Thyroid gland (tissue), 4 donors: ENCODE data around the gene PXT1. TPM values are rescaled to one million over a fixed set of nuclear protein-coding genes. Genes with fewer than 3 reads are reported as not detected.
"Not testable (repeated sequence)": the region's sequence is repeated elsewhere in the genome, so short reads cannot be mapped to it uniquely, and the experiment has no call there.

ENCODE experiments used
- DNase-seq, 2 donors: peaks; one replicate each; pipeline ENCODE4 v3.0.0-alpha.2; 2019
- H3K27ac ChIP-seq, 3 donors: fragments of 200-600 bp; sonication (generic); 1 replicate in 2 of 3; 2 replicates in 1 of 3; pipeline ENCODE4 v1.5.1; 2016 to 2019; ENCODE audit warnings: mild to moderate bottlenecking in 1 of 3, moderate library complexity in 1 of 3
- H3K27me3 ChIP-seq: fragments of 200-600 bp; sonication (generic); one replicate; pipeline ENCODE4 v1.5.1; 2019
- H3K36me3 ChIP-seq, 2 donors: fragments of 200-600 bp; sonication (generic); one replicate each; pipeline ENCODE4 v1.5.1; 2016 to 2019
- H3K4me1 ChIP-seq, 2 donors: fragments of 200-600 bp; sonication (generic); one replicate each; pipeline ENCODE4 v1.5.1; 2017 to 2019
- H3K4me3 ChIP-seq, 3 donors: fragments of 200-600 bp; sonication (generic); replicated peaks in 1 of 3; 1 replicate in 2 of 3; 2 replicates in 1 of 3; pipeline ENCODE4 v1.5.1; 2016; ENCODE audit warnings: mild to moderate bottlenecking in 1 of 3
- H3K9me3 ChIP-seq: fragments of 200-600 bp; sonication (generic); one replicate; pipeline ENCODE4 v1.5.1; 2017
- POLR2A ChIP-seq, 2 donors: fragments of 450-650 bp; IDR thresholded peaks; one replicate each; pipeline ENCODE4 v1.6.1; 2017; ENCODE audit warnings: antibody characterized with exemption in 2 of 2, mild to moderate bottlenecking in 2 of 2, moderate library complexity in 1 of 2
- WGBS, 2 donors: methylation state at CpG; one replicate each; pipeline ENCODE4 v1.1.5; 2017; 5-methylcytosine and 5-hydroxymethylcytosine counted together
- intact Hi-C: fragments of 100-400 bp; cut with DNase I; formaldehyde crosslinking; loops from one replicate; pipeline ENCODE4 v1.15.1; 2023
- total RNA-seq, 4 donors: library from RNA; depleted of rRNA; stranded (reverse); fragments of >200 nt; gene quantifications; one replicate each; pipeline ENCODE4 v1.2.3, GENCODE V29; 2016
- TF ChIP-seq, protein P1 (sequence below), 6 experiments: fragments of 200-600 bp in 3 of 6; fragments of 450-650 bp in 3 of 6; sonication (generic) in 3 of 6; IDR thresholded peaks; one replicate each; pipeline ENCODE4 v1.5.1; 2016 to 2019; ENCODE audit warnings: antibody characterized with exemption in 6 of 6, mild to moderate bottlenecking in 2 of 6, inconsistent platforms in 1 of 6, moderate library complexity in 1 of 6

PXT1 gene
- total RNA-seq, 4 donors from 2014 or later: not detected

DNA sequence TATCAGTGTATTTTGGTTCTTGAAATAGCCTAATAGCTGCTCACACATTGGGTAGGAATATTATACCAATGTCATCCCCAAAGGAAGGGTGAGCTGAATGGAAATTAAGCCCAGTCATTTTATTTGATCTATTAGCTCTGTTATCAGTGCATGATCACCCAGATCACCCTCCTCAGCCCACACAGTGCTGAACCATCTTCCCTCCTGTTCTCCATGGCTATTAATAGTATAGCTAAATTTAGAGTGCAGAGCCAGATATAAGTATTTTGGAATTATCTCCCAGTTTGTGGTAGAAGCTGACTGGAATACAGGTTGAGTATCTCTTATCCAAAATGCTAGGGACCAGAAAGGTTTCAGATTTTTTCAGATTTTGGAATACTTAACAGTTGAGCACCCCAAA lies 45.6 kb upstream of the PXT1 start:
- Histone ChIP-seq H3K27me3 (no peaks in the 10 kb centered on the region), H3K9me3 (no peaks in the 10 kb centered on the region), H3K4me1 (peaks cover 13 to 14% of the 10 kb centered on the region in 2 donors), H3K27ac (no peak overlapping the region), H3K36me3 (peaks cover 18 to 24% of the 10 kb centered on the region in 2 donors), H3K4me3 (no peak overlapping the region)
- intact Hi-C loops: no loop called here
- TF ChIP-seq POLR2A (IDR thresholded peaks at IDR 0.05): no peak
- TF ChIP-seq, protein P1, sequence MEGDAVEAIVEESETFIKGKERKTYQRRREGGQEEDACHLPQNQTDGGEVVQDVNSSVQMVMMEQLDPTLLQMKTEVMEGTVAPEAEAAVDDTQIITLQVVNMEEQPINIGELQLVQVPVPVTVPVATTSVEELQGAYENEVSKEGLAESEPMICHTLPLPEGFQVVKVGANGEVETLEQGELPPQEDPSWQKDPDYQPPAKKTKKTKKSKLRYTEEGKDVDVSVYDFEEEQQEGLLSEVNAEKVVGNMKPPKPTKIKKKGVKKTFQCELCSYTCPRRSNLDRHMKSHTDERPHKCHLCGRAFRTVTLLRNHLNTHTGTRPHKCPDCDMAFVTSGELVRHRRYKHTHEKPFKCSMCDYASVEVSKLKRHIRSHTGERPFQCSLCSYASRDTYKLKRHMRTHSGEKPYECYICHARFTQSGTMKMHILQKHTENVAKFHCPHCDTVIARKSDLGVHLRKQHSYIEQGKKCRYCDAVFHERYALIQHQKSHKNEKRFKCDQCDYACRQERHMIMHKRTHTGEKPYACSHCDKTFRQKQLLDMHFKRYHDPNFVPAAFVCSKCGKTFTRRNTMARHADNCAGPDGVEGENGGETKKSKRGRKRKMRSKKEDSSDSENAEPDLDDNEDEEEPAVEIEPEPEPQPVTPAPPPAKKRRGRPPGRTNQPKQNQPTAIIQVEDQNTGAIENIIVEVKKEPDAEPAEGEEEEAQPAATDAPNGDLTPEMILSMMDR (IDR thresholded peaks at IDR 0.05): no peak
- DNase-seq: no peak

DNA sequence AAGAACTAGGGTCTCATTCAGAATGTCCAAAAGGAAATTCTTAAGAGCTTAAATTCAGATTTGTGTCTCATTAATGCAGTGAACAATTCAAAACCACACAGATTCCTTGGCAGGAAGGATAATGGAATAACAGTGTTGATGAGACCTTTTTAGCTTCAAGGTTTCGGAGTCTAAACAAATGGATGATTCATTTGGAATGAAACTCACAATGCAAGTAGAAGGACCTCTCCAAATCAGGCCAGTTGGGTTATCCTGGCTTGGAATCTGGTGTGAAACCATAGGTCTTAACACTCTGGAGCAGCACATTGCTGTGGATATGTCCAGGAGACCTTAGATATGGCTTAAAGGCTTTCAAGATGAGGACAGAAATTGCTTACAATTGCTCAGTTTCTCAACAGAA lies 45.0 kb upstream of the PXT1 start:
- no peaks in the 10 kb centered on the region for H3K27me3 ChIP-seq
- no peak overlapping the region for H3K4me3 ChIP-seq
- H3K4me1 ChIP-seq: peaks cover 13 to 14% of the 10 kb centered on the region in 2 donors
- peaks cover 18 to 24% of the 10 kb centered on the region in 2 donors for H3K36me3 ChIP-seq
- H3K9me3 ChIP-seq: no peaks in the 10 kb centered on the region
- no peak for DNase-seq
- no peak overlapping the region for H3K27ac ChIP-seq
- TF ChIP-seq, protein P1 (IDR thresholded peaks at IDR 0.05): no peak
- TF ChIP-seq POLR2A (IDR thresholded peaks at IDR 0.05): no peak
- intact Hi-C loops: no loop called here
- 100% methylated on average over 1 of the region's 1 CpG for WGBS, 2 donors

DNA sequence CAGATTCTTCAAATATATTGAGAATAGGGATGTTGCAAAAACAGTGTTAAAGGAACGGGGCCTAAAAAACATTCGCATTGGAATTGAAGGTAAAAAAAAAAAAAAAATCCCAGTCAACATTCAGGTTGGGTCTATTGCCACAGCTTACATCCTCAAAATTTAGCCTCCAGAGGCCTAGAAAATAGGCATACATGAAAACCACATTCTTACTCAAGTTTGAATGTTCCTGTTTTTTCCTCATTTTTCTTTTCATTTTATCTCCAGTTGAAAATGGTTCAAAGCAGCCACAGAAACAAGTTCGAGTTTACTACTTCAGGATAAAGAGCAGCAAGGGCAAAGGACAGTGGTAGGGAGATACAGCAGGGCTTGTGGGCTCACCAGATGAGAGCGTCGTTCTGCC lies 42.1 kb upstream of the PXT1 start:
- TF ChIP-seq POLR2A (IDR thresholded peaks at IDR 0.05): no peak
- TF ChIP-seq, protein P1 (IDR thresholded peaks at IDR 0.05): no peak
- Histone ChIP-seq H3K27me3 (no peaks in the 10 kb centered on the region), H3K4me1 (peaks cover 8 to 10% of the 10 kb centered on the region in 2 donors), H3K36me3 (peaks cover 27 to 33% of the 10 kb centered on the region in 2 donors), H3K9me3 (no peaks in the 10 kb centered on the region), H3K4me3 (no peak overlapping the region), H3K27ac (no peak overlapping the region)
- no peak for DNase-seq
- 94 to 95% methylated on average over 5 of the region's 5 CpGs for WGBS, 2 donors
- intact Hi-C loops: no loop called here

DNA sequence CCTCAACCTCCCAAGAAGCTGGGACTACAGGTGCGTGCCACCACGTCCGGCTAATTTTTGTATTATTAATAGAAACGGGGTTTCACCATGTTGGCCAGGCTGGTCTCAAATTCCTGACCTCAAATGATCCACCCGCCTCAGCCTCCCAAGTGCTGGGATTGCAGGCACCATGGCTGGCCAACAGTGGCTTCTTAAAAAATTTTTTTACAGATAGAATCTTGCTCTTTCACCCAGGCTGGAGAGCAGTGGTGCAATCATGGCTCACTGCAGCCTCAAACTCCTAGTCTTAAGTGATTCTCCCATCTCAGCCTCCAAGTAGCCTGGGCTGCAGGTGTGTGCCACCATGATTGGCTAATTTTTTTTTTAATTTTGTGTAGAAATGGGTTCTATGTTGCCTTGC lies 40.7 kb upstream of the PXT1 start:
- H3K4me3 ChIP-seq, intact Hi-C loops, H3K27me3 ChIP-seq, DNase-seq, H3K27ac ChIP-seq, H3K4me1 ChIP-seq, H3K9me3 ChIP-seq: not testable (repeated sequence)
- peaks cover 29 to 35% of the 10 kb centered on the region in 2 donors for H3K36me3 ChIP-seq
- WGBS, 2 donors: 97 to 99% methylated on average over 5 of the region's 5 CpGs

DNA sequence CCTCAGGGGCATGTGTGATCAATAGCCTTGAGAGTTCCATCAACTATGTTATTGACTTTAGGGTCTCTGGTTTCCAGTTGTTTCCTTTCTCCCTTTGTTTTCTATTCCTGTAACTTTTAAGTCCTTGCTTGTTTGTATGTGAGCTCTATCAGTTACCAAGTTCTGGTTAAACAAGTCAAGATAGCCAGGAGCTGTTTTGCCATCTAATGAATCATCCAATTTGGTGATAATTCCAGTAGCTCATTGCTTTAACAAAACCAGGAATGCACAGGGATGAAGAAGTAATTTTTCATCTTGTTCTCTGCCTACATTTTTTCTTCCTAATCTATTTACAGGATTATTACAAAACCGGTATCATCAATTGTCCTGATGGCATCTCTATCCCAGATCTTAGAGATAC lies 36.6 kb upstream of the PXT1 start:
- H3K4me3 ChIP-seq: no peak overlapping the region
- TF ChIP-seq, protein P1 (IDR thresholded peaks at IDR 0.05): no peak
- no peak for TF ChIP-seq POLR2A (IDR thresholded peaks at IDR 0.05)
- DNase-seq: no peak
- 75 to 79% methylated on average over 1 of the region's 1 CpG for WGBS, 2 donors
- no peaks in the 10 kb centered on the region for H3K9me3 ChIP-seq
- no peaks in the 10 kb centered on the region for H3K4me1 ChIP-seq
- no peak overlapping the region for H3K27ac ChIP-seq
- H3K36me3 ChIP-seq: peaks cover 11 to 12% of the 10 kb centered on the region in 2 donors
- H3K27me3 ChIP-seq: no peaks in the 10 kb centered on the region
- intact Hi-C loops: no loop called here

DNA sequence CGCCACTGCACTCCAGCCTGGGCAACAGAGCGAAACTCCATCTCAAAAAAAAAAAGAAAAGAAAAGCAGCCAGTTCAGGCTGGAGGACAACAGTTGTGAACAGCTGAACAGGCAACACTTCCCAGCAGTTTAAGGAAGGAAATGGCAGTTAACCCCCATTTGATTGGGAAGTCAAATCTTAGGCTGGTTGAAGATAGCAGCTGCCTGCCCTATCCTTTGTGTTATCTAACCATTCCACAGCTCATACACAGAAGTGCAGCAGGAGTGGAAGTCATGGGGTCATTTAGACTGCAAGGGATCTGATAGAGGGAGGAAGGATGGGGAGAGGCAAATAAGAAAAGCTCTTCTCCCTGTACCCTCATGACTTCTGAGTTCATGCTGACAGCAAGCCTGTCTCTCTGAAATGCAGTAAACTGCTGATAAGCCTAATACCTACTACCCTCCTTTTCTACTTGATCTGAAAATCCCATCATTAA lies 35.4 kb upstream of the PXT1 start:
- TF ChIP-seq POLR2A (IDR thresholded peaks at IDR 0.05): no peak
- TF ChIP-seq, protein P1 (IDR thresholded peaks at IDR 0.05): no peak
- Histone ChIP-seq H3K36me3 (peaks cover 11 to 13% of the 10 kb centered on the region in 2 donors), H3K4me3 (no peak overlapping the region), H3K4me1 (no peaks in the 10 kb centered on the region), H3K9me3 (no peaks in the 10 kb centered on the region), H3K27me3 (no peaks in the 10 kb centered on the region), H3K27ac (no peak overlapping the region)
- intact Hi-C loops: no loop called here
- no peak for DNase-seq
- 84 to 93% methylated on average over 2 of the region's 2 CpGs for WGBS, 2 donors
